Neural crest cell (in vitro differentiated cells): ENCODE data around the gene PHIP. TPM values are rescaled to one million over a fixed set of nuclear protein-coding genes. Genes with fewer than 3 reads are reported as not detected.
A peak's percentile ranks its signal among the peaks of the same experiment; 100 is the strongest.

ENCODE experiments used
- DNase-seq: peaks from one replicate; pipeline ENCODE4 v3.0.0; 2021; ENCODE audit warnings: low read depth, mixed read lengths, low spot score
- H3K27ac Mint-ChIP-seq: one replicate; pipeline ENCODE4 v1.8.0; 2021; ENCODE audit warnings: mild to moderate bottlenecking, mixed read lengths; ENCODE audit not compliant: unreplicated experiment
- H3K27me3 Mint-ChIP-seq: 2 replicates; pipeline ENCODE4 v1.8.0; 2021; ENCODE audit warnings: low read depth, mild to moderate bottlenecking, mixed read lengths
- H3K36me3 Mint-ChIP-seq: 2 replicates; pipeline ENCODE4 v1.8.0; 2021; ENCODE audit warnings: low read depth, mild to moderate bottlenecking, mixed read lengths
- H3K4me1 Mint-ChIP-seq: 2 replicates; pipeline ENCODE4 v1.8.0; 2021; ENCODE audit warnings: mixed read lengths
- H3K4me3 Mint-ChIP-seq: one replicate; pipeline ENCODE4 v1.8.0; 2021; ENCODE audit warnings: mild to moderate bottlenecking, mixed read lengths
- H3K9me3 Mint-ChIP-seq: 2 replicates; pipeline ENCODE4 v1.8.0; 2021; ENCODE audit warnings: mixed read lengths
- CTCF ChIP-seq: fragments of 200-600 bp; sonication (generic); conservative IDR thresholded peaks from 2 replicates; pipeline ENCODE4 v1.5.0; 2021; ENCODE audit warnings: antibody characterized with exemption, mild to moderate bottlenecking
- total RNA-seq: library from RNA; stranded (reverse); gene quantifications from 2 replicates; pipeline ENCODE4 v1.2.1, GENCODE V29; 2021

PHIP gene
- total RNA-seq, 1 donor from 2014 or later, result 50.0 TPM

GRCh38 chr6:78917788-78918187 is 160.3 kb downstream of the PHIP start:
- Mint-ChIP-seq H3K27me3 (no peaks in the 10 kb centered on the region), H3K27ac (no peak overlapping the region), H3K4me3 (no peak overlapping the region), H3K4me1 (no peaks in the 10 kb centered on the region), H3K9me3 (peaks cover 35% of the 10 kb centered on the region), H3K36me3 (peaks cover 46% of the 10 kb centered on the region)
- no peak for DNase-seq
- no peak for TF ChIP-seq CTCF

DNA sequence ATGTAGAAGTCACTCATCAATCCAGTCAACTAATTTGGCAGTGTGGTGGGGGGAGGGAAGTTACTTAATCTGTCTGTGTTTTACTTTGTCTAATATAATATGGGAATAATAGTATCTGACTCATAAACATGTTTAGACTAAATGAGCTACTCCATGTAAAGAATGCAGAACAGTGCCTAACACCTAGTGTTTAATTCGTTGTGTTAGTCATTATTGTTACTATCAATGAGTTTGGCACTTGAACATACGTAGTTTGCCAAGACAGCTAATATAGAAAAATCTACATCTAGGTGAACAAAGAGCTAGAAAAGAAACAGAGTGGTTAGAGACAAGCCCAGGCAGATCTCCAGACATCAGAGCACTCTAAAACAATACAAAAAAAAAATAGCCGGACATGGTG is 161.6 kb downstream of the PHIP start:
- Mint-ChIP-seq H3K36me3 (peaks cover 44% of the 10 kb centered on the region), H3K27ac (no peak overlapping the region)

GRCh38 chr6:78911218-78911940 is 166.7 kb downstream of the PHIP start:
- peaks cover 15% of the 10 kb centered on the region for H3K4me1 Mint-ChIP-seq
- DNase-seq, result no peak
- TF ChIP-seq CTCF, result no peak

More for the DNA sequence above, 161.6 kb downstream of the PHIP start:
- Mint-ChIP-seq H3K9me3 (peaks cover 30% of the 10 kb centered on the region), H3K4me3 (no peak overlapping the region), H3K27me3 (peaks cover 4% of the 10 kb centered on the region), H3K4me1 (peaks cover under 1% of the 10 kb centered on the region)
- no peak for TF ChIP-seq CTCF
- no peak for DNase-seq

GRCh38 chr6:78910591-78911171 is 167.4 kb downstream of the PHIP start:
- Mint-ChIP-seq H3K4me3 (peak overlapping the region; percentile 65), H3K27me3 (peaks cover 24% of the 10 kb centered on the region), H3K36me3 (peaks cover 33% of the 10 kb centered on the region), H3K27ac (no peak overlapping the region), H3K4me1 (peaks cover 15% of the 10 kb centered on the region), H3K9me3 (peaks cover 4% of the 10 kb centered on the region)
- TF ChIP-seq CTCF, result no peak
- peak; percentile 8 for DNase-seq

More at GRCh38 chr6:78911218-78911940, 166.7 kb downstream of the PHIP start:
- Mint-ChIP-seq H3K27ac (no peak overlapping the region), H3K4me3 (peak overlapping the region; percentile 48), H3K27me3 (peaks cover 24% of the 10 kb centered on the region), H3K9me3 (peaks cover 9% of the 10 kb centered on the region), H3K36me3 (peaks cover 39% of the 10 kb centered on the region)

- H3K27me3 Mint-ChIP-seq, result peaks cover 24% of the 10 kb centered on the region
- H3K4me3 Mint-ChIP-seq, result no peak overlapping the region
- no peak for DNase-seq
- peaks cover 15% of the 10 kb centered on the region for H3K4me1 Mint-ChIP-seq
- TF ChIP-seq CTCF, result no peak
- H3K9me3 Mint-ChIP-seq, result peaks cover 2% of the 10 kb centered on the region
- H3K36me3 Mint-ChIP-seq, result peaks cover 29% of the 10 kb centered on the region
- no peak overlapping the region for H3K27ac Mint-ChIP-seq
These were observed 168.0 kb downstream of the PHIP start for GRCh38 chr6:78910010-78910409.
